ENCODE measurements around the gene ASS1.

ASS1 gene

DNA sequence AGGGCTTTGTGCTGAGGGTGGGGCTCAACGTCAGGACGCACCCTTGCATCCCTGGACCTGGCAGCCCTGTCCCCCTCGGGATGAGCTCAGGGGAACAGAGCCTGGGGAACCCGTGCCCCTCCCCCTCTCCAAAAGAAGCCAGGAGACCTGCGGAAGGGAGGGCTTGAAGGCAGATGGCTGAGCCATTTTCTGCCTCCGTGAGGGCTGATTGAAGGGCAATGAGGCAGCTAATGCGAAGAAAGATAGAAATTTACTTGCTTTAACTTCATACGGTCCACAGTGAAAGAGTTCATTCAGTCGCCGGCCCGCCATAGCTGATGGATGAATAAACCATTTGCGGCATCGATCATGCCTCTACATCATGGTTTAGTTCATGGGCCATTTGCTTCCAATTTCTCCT, 28.8 kb downstream of the ASS1 start:
- DNase-seq (ENCODE audit: low read depth): no peak

DNA sequence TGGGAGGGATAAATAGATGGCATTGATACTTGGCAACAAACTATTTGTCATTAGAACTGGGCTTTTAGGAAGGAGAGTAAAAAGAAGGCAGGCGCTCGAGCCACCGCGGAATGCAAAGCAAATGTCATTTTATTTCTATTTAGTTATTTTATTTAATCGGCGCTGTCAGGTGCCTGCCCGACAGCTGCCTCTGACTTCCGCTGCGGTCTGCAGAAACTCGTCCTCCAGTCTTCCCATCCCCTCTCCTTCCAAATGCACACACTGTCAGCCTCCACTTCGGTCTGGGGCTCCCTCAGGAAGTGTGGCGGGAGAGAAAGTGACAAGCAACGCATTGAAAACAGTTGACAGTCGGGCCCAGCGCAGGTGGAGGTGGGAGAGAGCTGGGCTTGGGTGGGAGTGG, 29.3 kb downstream of the ASS1 start:
- DNase-seq (ENCODE audit: low read depth): no peak

DNA sequence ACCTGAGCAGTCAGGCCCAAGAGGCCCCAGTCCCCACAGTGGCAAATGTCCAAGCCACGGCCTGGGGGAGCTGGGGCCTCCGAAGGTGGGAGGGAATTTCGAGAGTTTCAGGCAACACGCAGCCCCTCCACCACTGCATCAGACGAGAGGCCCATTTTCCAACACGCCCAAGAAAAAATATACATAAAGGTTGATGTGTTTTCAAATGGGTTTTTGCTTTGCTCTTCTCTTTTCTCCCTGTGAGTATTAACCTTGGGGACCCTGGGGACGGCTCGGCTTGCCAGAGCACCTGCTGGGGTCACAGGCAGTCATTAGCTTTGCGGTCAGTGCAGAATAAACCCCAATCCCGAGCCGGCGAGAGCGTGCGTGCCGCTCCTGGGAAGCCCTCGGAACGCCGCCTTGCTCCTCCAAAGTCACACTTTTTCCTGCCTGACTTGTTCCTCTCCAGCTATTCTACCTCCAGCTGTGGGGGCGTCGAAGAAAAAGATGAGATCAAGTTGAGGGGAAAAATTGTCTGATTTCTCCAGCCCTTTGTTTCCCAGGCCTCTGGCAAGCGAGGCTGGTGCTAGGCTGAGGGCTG, 31.5 kb downstream of the ASS1 start:
- DNase-seq (ENCODE audit: low read depth): no peak

DNA sequence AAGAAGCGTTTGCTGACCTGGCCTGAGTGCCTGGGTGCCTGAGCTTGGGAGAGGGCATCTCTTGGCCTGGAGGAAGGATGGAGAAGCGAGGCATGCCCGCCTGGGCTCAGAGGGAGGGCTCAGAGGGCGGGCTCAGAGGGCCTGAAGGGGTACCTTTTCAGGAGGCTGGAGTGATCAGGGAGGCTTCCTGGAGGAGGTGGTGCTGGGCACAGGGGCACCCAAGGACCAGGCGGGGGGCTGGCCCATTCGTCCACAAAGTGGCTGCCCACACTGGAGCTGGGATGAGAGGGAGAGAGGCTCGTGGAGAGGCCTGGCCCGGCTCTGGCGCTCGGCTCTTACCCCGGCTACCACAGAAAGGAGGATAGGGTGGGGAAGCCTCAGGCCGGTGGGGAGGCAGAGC, 32.8 kb downstream of the ASS1 start:
- DNase-seq (ENCODE audit: low read depth): no peak

DNA sequence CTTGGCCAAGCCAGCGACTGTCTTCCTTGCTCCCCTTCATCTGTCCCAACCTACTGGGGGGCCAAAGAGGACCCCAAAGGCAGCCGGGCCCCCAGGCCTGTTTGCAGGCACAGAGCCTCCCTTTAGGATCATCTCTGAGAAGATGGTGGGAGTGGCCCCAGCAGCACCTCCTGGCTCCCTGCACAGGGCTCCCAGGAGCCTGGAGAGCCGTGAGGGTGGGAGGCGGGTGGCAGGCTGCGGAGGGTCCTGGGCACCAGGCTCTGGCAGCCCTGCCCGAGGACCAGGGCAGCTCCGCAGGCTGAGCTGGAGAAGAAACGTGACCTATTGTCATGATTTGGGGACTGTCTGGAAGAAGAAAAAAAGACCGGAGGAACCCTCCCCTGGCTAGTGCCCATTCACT, 33.4 kb downstream of the ASS1 start:
- DNase-seq (ENCODE audit: low read depth): no peak

DNA sequence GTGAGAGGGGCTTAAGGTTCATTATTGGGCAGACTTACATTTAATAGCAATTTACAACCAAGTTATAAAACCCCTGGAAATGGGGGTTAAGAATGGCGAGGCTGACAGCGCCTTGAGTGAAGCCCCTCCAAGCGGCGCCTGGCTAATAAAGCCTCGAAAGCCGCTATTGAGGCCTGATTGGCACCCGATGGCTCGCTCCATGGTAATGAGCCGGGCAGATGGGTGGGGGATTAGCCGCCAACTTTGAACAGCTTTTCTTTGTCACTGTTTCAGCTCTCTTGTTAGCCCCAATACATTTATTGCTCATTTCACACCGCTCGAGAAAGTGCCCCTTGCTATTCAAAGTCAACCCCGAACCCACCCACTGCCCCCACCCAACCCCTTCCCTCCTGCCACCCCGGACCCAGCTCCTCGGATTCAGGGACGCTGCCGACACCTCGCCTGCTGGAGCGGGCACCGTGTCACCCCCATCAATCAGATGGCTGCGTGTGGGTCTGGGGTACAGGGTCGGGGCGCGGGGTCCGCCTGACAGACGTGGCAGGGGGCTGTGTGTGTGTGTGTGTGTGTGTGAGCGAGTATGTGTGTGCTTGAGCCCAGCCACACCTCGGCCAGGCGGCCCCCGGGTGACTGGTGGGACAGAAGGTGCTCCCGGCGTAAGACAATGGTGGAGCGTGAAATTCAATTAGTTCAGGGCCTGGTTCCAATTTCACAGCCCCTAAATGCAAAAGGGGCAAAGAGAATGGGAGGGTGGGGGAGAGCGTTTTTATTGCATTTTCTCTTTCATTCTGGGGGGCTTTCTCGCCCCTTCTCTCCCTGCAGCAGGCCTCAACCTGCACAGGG, 34.2 kb downstream of the ASS1 start:
- DNase-seq (ENCODE audit: low read depth): no peak

DNA sequence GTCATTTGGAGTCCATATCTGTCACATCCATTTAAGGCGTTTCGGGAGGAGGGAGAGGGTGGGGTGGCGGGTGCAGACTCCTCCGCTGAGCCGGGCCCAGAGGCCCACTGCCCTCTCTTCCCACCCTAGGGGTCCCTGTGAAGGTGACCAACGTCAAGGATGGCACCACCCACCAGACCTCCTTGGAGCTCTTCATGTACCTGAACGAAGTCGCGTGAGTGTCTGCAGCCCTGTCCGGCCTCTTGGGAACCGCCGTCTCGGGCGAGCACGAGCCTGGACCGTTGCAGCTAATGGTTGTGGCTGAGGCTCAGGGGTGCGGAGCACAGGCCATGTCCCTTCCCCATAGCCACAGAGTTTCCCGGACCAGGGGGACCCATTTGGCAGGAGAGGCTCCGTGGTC, 34.8 kb downstream of the ASS1 start:
- no peak for DNase-seq (ENCODE audit: low read depth)

DNA sequence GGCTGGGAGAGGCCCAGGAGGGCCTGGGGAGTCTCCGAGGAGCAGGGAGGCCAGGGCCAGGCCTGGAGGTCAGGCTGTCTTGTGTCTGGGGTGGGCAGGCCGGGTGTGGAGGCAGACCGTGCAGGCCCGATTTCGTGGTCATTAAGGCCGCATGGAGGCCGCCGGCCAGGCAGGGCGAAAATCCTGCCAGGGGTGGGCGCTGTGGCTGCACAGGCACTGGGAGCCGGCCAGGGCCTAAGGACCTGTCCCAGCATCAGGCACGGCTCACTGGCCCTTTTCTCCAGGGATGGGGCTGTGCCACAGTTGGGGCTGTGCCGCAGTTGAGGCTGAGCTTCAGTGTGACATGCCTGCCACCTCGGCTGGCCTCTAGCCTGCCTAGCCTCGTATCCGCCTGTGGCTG, 35.9 kb downstream of the ASS1 start:
- DNase-seq (ENCODE audit: low read depth): no peak

DNA sequence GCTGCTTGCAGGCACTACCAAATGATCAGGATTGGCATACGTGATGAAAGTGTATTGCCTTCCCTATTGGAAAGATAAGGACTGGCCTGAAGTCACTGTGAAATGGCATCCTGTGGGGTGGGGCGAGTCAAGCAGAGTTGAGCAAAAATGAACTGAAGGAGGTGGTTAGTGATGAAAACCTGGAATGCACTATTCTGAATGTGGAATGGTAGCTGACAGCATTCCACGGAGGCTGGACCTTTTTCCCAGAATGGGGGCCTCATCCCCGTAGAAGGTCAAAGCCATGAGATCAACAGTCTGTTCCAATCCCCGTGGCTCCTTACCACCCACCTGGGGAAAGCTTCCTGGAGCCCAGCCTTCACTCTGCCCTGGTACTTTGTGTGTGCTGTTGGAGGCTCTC, 37.7 kb downstream of the ASS1 start:
- DNase-seq (ENCODE audit: low read depth): no peak

DNA sequence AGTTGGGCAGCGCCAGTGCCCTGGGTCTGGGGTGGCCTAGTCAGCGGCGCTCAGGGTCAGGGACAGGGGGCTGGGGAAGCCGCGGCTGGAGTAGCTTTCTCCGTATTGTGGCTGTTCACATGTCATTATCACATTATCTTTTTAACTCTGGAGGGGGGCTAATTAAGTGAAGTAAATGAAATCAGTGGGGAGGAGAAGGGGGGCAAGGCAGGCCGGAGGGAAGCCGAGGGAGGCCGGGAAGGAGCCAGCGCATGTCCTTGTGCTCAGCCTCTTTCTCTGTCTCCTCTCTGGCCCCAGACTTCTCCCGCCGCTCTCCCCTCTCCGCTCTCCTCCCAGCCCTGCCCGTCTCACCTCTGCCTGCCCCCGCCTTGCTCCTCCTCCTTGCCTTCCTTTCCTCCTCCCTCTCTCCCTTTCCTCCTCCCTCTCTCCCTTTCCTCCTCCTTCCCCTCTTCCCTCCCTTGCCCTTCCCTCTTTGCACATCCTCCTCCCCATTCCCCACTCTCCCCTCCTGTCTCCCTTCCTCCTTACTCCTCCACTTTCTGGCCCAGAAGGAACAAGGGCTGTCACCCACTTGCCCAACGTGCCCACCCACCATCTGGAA, 38.7 kb downstream of the ASS1 start:
- DNase-seq (ENCODE audit: low read depth): no peak

DNA sequence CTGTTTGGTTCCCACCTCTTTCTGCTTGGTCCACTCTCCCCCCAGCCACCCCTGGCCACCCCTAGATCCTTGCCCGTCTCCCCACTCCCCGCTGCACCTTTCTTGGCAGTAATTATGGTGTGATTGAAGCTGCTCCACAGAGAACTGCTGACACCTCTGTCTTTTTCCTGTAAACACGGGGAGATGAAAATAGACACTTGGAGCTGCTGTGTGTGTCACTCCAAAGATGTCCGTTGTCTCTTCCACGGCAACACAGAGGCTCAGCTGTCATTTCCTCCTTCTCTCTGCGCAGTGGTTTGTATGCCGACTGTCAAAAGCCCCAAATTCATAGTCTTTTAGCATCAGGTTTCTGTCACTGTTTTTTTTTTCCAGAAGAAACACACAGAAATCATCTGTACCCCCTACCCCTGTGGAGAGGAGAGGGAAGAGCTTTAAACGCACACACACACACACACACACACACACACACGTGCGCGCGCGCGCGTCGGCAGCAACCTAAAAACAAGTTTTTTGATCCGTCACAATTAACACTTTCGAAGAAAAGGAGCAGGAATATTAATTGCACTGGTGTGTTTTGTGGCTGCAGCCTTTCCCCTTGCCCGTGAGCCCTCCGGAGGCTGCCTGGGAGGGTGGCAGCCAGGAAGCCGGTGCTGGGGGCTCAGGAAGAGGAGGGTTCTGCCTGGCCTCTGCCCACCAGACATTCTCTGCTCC, 39.8 kb downstream of the ASS1 start:
- no peak for DNase-seq (ENCODE audit: low read depth)

DNA sequence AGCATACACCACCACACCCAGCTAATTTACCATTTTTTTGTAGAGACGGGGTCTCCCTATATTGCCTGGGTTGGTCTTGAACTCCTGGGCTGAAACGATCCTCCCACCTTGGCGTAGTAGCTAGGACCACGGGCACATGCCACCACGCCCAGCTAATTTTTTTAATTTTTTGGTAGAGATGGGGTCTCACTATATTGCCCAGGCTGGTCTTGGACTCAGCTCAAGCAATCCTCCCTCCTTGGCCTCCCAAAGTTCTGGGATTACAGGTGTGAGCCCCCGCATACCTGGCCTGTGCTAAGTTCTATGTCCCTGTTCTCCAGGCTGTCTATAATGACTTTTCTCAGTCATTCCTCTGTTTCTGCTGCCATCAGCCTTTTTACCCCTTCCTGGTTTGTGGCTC, 41.3 kb downstream of the ASS1 start:
- DNase-seq (ENCODE audit: low read depth): no peak

DNA sequence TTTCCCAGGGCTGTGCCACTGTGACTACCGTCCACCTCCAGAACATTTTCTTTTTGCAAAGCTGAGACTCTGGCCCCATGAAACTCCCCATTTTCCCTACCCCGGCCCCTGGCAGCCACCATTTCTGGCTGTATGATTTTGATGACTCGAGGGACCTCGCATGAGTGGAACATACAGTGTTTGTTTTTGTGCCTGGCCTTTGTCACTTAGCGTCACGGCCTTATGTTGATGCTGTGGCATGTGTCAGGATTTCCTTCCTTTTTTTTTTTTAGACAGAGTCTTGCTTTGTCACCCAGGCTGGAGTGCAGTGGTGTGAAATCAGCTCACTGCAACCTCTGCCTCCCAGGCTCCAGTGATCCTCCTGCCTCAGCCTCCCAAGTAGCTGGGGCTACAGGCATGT, 42.7 kb downstream of the ASS1 start:
- no peak for DNase-seq (ENCODE audit: low read depth)

DNA sequence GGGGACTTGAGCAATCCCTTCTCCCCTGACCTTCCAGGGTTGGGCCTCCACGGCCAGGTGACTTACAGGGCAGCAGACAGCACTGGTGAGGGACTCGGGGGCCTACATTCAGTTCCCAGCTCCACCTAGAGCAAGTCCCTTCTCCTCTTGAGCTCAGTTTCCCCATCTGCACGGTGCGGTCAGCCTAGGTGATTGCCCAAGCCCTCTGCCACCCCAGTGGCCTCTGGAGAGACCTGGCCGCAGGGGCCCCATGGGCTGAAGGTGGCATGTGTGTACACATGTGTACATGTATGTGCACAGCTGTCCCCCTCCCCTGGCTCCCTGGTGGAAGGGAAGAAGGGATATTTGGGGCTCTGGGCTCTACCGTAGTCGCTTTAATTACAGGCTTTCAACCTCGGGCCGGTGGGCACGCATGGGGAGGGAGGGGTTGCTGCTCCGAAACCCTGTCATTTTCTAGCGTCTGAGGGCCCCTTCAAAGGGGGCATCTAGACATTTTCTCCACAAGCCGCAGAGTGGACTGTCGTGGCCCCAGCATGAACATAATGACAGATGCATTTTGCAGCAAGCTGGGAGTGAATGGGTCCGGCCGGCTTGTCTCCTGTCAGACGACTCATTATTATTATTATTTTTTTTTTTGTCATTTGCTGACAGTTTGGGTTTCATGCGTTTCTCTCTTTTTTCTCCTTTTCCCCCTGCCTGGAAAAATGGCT, 44.0 kb downstream of the ASS1 start:
- no peak for DNase-seq (ENCODE audit: low read depth)

DNA sequence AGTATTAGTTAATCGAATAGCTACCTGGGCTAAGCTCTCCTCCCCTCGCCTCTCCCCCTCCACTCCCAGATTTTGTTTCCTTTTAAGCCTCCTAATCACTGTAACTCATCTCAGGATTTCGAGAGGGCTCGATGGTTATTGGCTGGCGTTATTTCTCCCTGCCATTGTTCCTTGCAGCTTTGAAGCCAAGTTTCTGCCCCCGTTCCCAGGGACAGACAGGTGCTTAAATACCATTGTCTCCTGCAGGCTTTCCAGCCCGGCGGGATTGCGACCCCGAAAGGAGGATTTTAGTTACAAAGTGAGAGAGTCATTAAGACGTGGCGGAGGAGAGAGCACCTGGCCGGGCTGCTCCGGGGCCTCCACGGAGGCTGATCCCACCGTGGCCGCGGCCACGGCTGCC, 46.2 kb downstream of the ASS1 start:
- no peak for DNase-seq (ENCODE audit: low read depth)

DNA sequence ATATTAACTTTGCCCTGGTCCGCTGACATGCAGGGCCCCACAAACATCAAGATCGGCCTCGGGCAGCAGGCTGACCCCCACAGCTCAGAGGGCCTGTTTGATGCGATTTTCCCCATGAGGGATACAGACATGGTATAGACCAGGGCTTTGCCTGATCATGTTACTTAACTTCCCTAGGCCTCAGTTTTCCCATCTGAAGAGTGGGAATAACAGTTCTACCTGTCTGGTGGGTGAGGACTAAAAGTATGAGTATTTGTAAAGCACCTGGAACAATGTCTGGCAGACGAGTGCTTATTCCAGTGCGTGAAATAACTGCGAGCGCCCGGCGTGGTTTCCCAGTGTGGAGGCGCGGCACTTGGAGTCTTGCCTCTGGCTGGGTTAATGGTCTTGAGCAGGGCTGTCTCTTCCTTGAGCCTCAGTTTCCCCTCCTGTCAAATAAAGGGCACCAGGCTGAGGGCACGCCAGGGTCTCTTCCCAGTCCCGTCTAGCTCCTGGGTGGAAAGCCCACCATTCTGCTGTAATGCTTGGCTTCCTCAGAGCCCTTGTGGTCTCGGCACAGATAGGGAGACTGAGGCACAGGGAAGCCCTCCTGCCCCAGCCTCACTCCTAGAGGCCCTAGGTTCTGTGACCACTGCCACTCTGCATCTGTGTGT, 47.2 kb downstream of the ASS1 start:
- no peak for DNase-seq (ENCODE audit: low read depth)

DNA sequence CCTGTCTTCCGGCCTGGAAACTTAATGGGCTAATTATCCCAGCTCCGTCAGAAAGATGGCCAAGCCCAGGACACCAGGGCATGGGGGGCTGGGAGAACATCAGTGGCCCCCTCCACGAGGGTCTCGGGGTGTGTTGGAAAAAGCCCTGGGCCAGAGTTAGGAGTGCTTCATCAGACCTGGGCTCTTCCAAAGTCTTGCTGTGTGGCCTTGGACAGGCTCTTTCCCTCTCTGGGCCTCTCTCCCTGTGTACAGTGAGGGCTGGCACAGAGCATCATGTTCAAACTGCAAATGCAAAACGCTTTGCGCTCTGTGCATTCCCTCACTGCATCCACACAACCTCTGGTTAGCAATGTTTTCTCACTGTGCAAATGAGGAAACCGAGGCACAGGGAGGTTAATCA, 48.3 kb downstream of the ASS1 start:
- no peak for DNase-seq (ENCODE audit: low read depth)

DNA sequence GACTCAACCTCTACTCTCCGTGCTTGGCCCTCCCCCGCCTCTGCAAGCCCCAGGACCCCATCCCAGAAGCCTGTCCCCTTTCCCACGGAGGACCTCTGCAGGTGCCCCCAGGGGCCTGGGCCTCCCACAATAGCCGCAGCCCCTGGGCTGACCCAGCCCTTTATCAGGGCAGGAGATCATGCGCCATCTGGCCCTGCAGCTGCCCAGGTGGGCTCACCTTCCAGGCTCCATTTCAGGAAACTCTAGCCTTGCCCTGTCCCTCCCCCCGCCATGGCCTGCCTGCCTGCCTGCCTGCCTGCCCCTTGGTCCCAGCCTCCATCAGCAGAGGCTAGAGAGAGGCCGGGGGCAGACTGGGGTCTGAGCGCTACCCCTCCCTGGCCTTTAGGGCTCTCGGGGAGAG, 48.7 kb downstream of the ASS1 start:
- no peak for DNase-seq (ENCODE audit: low read depth)

DNA sequence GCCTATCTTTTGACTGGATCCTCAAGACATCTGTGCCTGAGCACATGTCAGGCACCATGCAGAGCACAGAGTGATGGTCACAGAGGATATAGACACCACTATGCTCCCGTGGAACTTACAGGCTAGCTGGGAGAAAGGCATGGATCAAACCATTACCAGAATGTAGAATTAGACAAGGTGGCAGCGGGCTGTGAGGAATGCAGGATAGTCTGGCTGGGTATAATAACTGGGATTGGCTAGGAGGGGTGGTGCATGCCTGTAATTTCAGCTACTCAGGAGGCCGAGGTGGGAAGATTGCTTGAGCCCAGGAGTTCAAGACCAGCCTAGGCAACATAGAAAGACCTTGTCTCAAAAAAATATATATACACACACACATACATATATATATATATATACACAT, 50.3 kb downstream of the ASS1 start:
- DNase-seq (ENCODE audit: low read depth): no peak

DNA sequence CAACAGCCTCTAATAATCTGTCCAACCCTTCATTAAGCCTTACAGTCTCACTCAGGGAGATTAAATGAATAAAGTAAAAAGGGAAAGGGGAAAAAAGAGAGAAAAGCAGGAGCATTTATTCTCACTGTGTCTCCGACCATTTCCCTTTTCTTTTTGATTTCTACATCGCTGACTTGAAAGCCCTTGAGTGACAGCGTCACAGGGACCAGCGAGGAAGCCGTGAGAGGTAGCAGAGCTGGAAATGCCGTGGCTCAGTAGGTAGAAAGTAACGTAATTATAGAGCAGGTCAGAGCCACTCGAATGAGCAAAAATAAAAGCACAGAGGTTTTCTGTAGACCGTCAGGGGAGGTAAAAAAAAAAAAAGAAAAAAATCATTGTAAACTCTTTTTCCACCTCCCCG, 52.4 kb downstream of the ASS1 start:
- no peak for DNase-seq (ENCODE audit: low read depth)

DNA sequence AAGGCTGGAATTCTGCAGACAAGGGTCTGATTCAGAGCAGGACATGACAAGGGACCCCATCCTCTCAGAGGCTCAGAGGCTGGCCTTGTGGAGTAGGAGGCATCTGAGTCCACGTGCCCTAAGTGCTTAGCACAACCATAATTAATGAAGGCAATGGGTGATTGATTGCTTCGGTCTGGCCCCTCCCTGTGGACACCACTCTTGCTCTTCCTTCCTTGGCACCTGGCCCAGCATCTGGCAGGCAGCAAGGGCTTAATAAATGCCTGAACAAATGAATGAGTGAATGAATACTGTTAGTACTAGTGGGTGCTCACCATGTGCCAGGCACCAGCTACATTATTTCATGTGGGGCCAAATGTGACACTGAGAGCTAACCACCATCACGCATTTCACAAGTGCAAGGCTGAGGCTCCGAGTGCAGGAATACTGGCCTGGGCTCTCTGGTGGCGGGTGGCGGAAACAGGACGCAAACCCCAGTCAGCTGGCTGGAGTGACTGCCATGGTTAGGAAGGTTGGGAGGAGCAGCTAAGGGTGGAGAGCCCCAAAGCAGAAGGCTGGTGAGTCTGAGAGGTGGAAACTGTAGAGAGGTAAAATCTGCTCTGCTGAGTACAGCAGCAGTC, 53.6 kb downstream of the ASS1 start:
- no peak for DNase-seq (ENCODE audit: low read depth)
